ENCODE data around the gene ADD1. TPM values are rescaled to one million over a fixed set of nuclear protein-coding genes. Genes with fewer than 3 reads are reported as not detected.

The ADD1 gene
- total and polyA plus RNA-seq, 4 donors, result 62.2 to 142 (median 83.4) TPM

GRCh38 chr4:2933566-2934076 lies 90.0 kb downstream of the ADD1 start:
- no peaks in the 10 kb centered on the region for H3K27me3 ChIP-seq (ENCODE audit: control insufficient read depth in 4 of 4, insufficient read depth in 4 of 4, low read length in 3 of 4)
- WGBS, result 49% methylated on average over 31 of the region's 31 CpGs
- DNase-seq (ENCODE audit: low spot score), result no peak
- peaks cover 0 to 15% (median 6%) of the 10 kb centered on the region in 4 donors for H3K36me3 ChIP-seq (ENCODE audit: control insufficient read depth in 4 of 4, insufficient read depth in 3 of 4, low read depth in 1 of 4, low read length in 3 of 4)
- peak overlapping the region in 2 of 3 donors; percentile 43 to 91 for H3K4me3 ChIP-seq (ENCODE audit: low read depth in 1 of 3, low read length in 3 of 3)
- peak overlapping the region; percentile 55 to 56 for H3K27ac ChIP-seq (ENCODE audit: low read depth in 1 of 2, low read length in 2 of 2)
- peaks cover 9 to 35% (median 27%) of the 10 kb centered on the region in 4 donors for H3K4me1 ChIP-seq (ENCODE audit: control insufficient read depth in 4 of 4, insufficient read depth in 4 of 4, low read length in 3 of 4)
- TF ChIP-seq EGR1 (IDR thresholded peaks at IDR 0.05; ENCODE audit: low read depth in 2 of 2), result no peak
- no peak for TF ChIP-seq HNF4A (conservative IDR thresholded peaks at IDR 0.05)
- no peak for TF ChIP-seq TAF1 (conservative IDR thresholded peaks at IDR 0.05)
- no peak for TF ChIP-seq CTCF (IDR thresholded peaks at IDR 0.05; ENCODE audit: low read depth, low read length, missing input control)
- no peak for TF ChIP-seq RXRA (IDR thresholded peaks at IDR 0.05)
- no peak for TF ChIP-seq GABPA (IDR thresholded peaks at IDR 0.05 in 1 of 2, conservative IDR thresholded peaks at IDR 0.05 in 1 of 2)
- TF ChIP-seq REST (IDR thresholded peaks at IDR 0.05), result no peak
- H3K9ac ChIP-seq (ENCODE audit: low read depth in 1 of 2, low read length in 2 of 2), result no peak overlapping the region
- H3K9me3 ChIP-seq (ENCODE audit: control insufficient read depth in 4 of 4, low read length in 3 of 4), result no peaks in the 10 kb centered on the region

GRCh38 chr4:2934077-2934812 lies 90.6 kb downstream of the ADD1 start:
- 3% methylated on average over 81 of the region's 93 CpGs for WGBS
- no peak overlapping the region for H3K9ac ChIP-seq (ENCODE audit: low read depth in 1 of 2, low read length in 2 of 2)
- no peak for TF ChIP-seq SP1 (IDR thresholded peaks at IDR 0.05)
- TF ChIP-seq ZBTB33 (IDR thresholded peaks at IDR 0.05), result no peak
- TF ChIP-seq RAD21 (IDR thresholded peaks at IDR 0.05), result no peak
- no peak for TF ChIP-seq EGR1 (IDR thresholded peaks at IDR 0.05; ENCODE audit: low read depth in 2 of 2)
- TF ChIP-seq ATF3 (IDR thresholded peaks at IDR 0.05), result no peak
- TF ChIP-seq JUND (IDR thresholded peaks at IDR 0.05), result no peak
- TF ChIP-seq CTCF (IDR thresholded peaks at IDR 0.05; ENCODE audit: low read depth, low read length, missing input control), result no peak
- no peak for TF ChIP-seq FOXA1 (IDR thresholded peaks at IDR 0.05)
- TF ChIP-seq YY1 (IDR thresholded peaks at IDR 0.05), result no peak
- no peak for TF ChIP-seq FOXA2 (IDR thresholded peaks at IDR 0.05)
- TF ChIP-seq RXRA (IDR thresholded peaks at IDR 0.05), result no peak
- TF ChIP-seq NR2F2 (IDR thresholded peaks at IDR 0.05), result no peak
- no peak for TF ChIP-seq HNF4A (conservative IDR thresholded peaks at IDR 0.05)
- no peak for TF ChIP-seq GABPA (IDR thresholded peaks at IDR 0.05 in 1 of 2, conservative IDR thresholded peaks at IDR 0.05 in 1 of 2)
- no peak for TF ChIP-seq REST (IDR thresholded peaks at IDR 0.05)
- TF ChIP-seq TAF1 (conservative IDR thresholded peaks at IDR 0.05), result no peak

More at GRCh38 chr4:2934077-2934812, 90.6 kb downstream of the ADD1 start:
- H3K36me3 ChIP-seq (ENCODE audit: control insufficient read depth in 4 of 4, insufficient read depth in 3 of 4, low read depth in 1 of 4, low read length in 3 of 4), result peaks cover 2 to 16% (median 11%) of the 10 kb centered on the region in 4 donors
- H3K9me3 ChIP-seq (ENCODE audit: control insufficient read depth in 4 of 4, low read length in 3 of 4), result no peaks in the 10 kb centered on the region
- peak overlapping the region; percentile 43 to 91 (median 87) for H3K4me3 ChIP-seq (ENCODE audit: low read depth in 1 of 3, low read length in 3 of 3)
- H3K27me3 ChIP-seq (ENCODE audit: control insufficient read depth in 4 of 4, insufficient read depth in 4 of 4, low read length in 3 of 4), result no peaks in the 10 kb centered on the region
- peak overlapping the region; percentile 55 to 56 for H3K27ac ChIP-seq (ENCODE audit: low read depth in 1 of 2, low read length in 2 of 2)
- no peak for DNase-seq (ENCODE audit: low spot score)
- H3K4me1 ChIP-seq (ENCODE audit: control insufficient read depth in 4 of 4, insufficient read depth in 4 of 4, low read length in 3 of 4), result peaks cover 9 to 35% (median 27%) of the 10 kb centered on the region in 4 donors
